GM21737 (cell line): ENCODE results near the gene NFE2L2.
"Not testable (repeated sequence)": the region's sequence is repeated elsewhere in the genome, so short reads cannot be mapped to it uniquely, and the experiment has no call there.

Source experiments
- ATAC-seq: cut with Tn5 transposase; IDR thresholded peaks from one replicate; pipeline ENCODE4 v1.9.1; 2021; ENCODE audit warnings: mild to moderate bottlenecking, moderate library complexity; ENCODE audit not compliant: unreplicated experiment

The NFE2L2 gene

GRCh38 chr2:177281400-177282180, 17.1 kb upstream of the NFE2L2 start:
- no peak for ATAC-seq

- no peak for ATAC-seq
Observed at GRCh38 chr2:177279847-177280246, 15.3 kb upstream of the NFE2L2 start.

GRCh38 chr2:177275743-177276055, 11.2 kb upstream of the NFE2L2 start:
- no peak for ATAC-seq

- ATAC-seq: no peak
Observed at GRCh38 chr2:177275040-177275742, 10.7 kb upstream of the NFE2L2 start.

- no peak for ATAC-seq
Observed at GRCh38 chr2:177273408-177273807, 8.9 kb upstream of the NFE2L2 start.

- no peak for ATAC-seq
Observed at GRCh38 chr2:177272765-177273164, 8.2 kb upstream of the NFE2L2 start.

- no peak for ATAC-seq
Observed at GRCh38 chr2:177271981-177272666, 7.6 kb upstream of the NFE2L2 start.

- no peak for ATAC-seq
Observed at GRCh38 chr2:177270531-177270930, 6.0 kb upstream of the NFE2L2 start.

- ATAC-seq: no peak
Observed at GRCh38 chr2:177268901-177269300, 4.4 kb upstream of the NFE2L2 start.

GRCh38 chr2:177268187-177268871, 3.8 kb upstream of the NFE2L2 start:
- no peak for ATAC-seq

- ATAC-seq: not testable (repeated sequence)
Observed at GRCh38 chr2:177266955-177267354, 2.4 kb upstream of the NFE2L2 start.

GRCh38 chr2:177265824-177266817, 1.6 kb upstream of the NFE2L2 start:
- ATAC-seq: peak; percentile 10

GRCh38 chr2:177264209-177264692, 276 bp downstream of the NFE2L2 start:
- ATAC-seq: peak; percentile 17

- peak; percentile 53 for ATAC-seq
Observed at GRCh38 chr2:177263451-177264208, 897 bp downstream of the NFE2L2 start.

- ATAC-seq: no peak
Observed at GRCh38 chr2:177262958-177263450, 1.5 kb downstream of the NFE2L2 start.

- ATAC-seq: no peak
Observed at GRCh38 chr2:177262092-177262491, 2.4 kb downstream of the NFE2L2 start.

- no peak for ATAC-seq
Observed at GRCh38 chr2:177261116-177262060, 3.1 kb downstream of the NFE2L2 start.

- no peak for ATAC-seq
Observed at GRCh38 chr2:177260379-177260778, 4.1 kb downstream of the NFE2L2 start.
